22Rv1 (cell line): ENCODE measurements around the gene TBCA.

Experiments used
- CTCF ChIP-seq: fragments of 450-650 bp; IDR thresholded peaks from 2 replicates; pipeline ENCODE4 v1.5.1; 2017; ENCODE audit warnings: mild to moderate bottlenecking
- ZFX ChIP-seq: fragments of 450-650 bp; IDR thresholded peaks from 2 replicates; pipeline ENCODE4 v1.6.1; 2017; ENCODE audit warnings: antibody characterized with exemption, borderline replicate concordance

DNA sequence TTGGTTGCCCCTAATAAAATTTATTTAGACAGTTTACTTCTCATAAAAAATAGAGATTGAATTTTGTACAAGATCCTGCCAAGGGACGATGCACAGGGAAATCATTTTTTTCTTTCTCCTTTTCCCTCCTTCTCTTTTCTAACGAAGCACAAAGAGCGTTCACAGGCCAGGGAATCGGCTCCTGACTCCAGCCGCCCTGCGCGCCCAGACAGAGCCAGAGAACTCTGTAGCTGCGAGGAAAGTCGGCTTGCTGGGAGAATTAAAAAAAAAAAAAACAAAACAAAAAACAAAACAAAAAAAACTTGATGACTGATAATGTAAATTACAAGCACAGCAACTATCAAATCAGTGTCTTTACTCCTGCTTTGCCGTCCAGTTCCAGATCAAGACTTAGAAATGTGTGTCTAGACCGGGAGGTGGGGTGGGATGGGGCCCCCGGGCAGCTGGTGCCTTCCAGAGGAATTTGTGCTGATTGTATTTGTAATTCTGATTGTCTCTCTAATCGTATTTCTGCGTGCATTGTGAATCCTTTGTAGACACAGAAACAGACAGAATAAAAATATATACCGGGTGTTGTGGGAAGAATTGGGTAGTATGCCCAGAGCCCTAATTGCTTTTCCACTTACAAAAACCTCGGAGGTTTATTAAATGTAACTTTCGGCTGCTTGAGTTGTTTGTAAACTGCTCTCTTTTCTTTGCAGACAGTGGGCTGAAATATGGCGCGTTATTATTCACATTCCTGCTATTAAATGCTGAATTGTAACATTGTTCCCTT is 134.0 kb downstream of the TBCA start:
- TF ChIP-seq CTCF = no peak
- no peak for TF ChIP-seq ZFX
